Smooth muscle cell (in vitro differentiated cells): ENCODE measurements around the gene WDR86. TPM values are rescaled to one million over a fixed set of nuclear protein-coding genes. Genes with fewer than 3 reads are reported as not detected.

Experiments
- DNase-seq: peaks from one replicate; lab custom pipeline; 2025; ENCODE audit not compliant: unreplicated experiment; lab: John Stamatoyannopoulos, UW
- H2AFZ ChIP-seq: fragments of 200-600 bp; sonication (generic); 2 replicates; pipeline ENCODE4 v1.6.0; 2016; ENCODE audit warnings: antibody characterized with exemption, low read depth, mild to moderate bottlenecking
- H3F3A ChIP-seq: fragments of 200-600 bp; sonication (generic); 2 replicates; pipeline ENCODE4 v1.6.0; 2017; ENCODE audit warnings: antibody characterized with exemption, low read depth
- H3K27ac ChIP-seq: fragments of 200-600 bp; sonication (generic); 2 replicates; pipeline ENCODE4 v1.5.1; 2016; ENCODE audit warnings: low read depth, mild to moderate bottlenecking
- H3K27me3 ChIP-seq: fragments of 200-600 bp; sonication (generic); 2 replicates; pipeline ENCODE4 v1.6.1; 2016; ENCODE audit warnings: low read depth, mild to moderate bottlenecking
- H3K36me3 ChIP-seq: fragments of 200-600 bp; sonication (generic); 2 replicates; pipeline ENCODE4 v1.5.1; 2016; ENCODE audit warnings: low read depth
- H3K4me1 ChIP-seq: fragments of 200-600 bp; sonication (generic); 2 replicates; pipeline ENCODE4 v1.5.1; 2016; ENCODE audit warnings: low read depth
- H3K4me2 ChIP-seq: fragments of 200-600 bp; sonication (generic); 2 replicates; pipeline ENCODE4 v1.6.0; 2016; ENCODE audit warnings: mild to moderate bottlenecking
- H3K4me3 ChIP-seq: fragments of 200-600 bp; sonication (generic); 2 replicates; pipeline ENCODE4 v1.5.1; 2016; ENCODE audit warnings: mild to moderate bottlenecking
- H3K79me2 ChIP-seq: fragments of 200-600 bp; sonication (generic); 2 replicates; pipeline ENCODE4 v1.6.0; 2016; ENCODE audit warnings: low read depth, mild to moderate bottlenecking
- H3K9ac ChIP-seq: fragments of 200-600 bp; sonication (generic); 2 replicates; pipeline ENCODE4 v1.6.0; 2016; ENCODE audit warnings: low read depth
- H3K9me3 ChIP-seq: fragments of 200-600 bp; sonication (generic); replicated peaks from 2 replicates; pipeline ENCODE4 v1.5.1; 2016; ENCODE audit warnings: low read depth
- H4K20me1 ChIP-seq: fragments of 200-600 bp; sonication (generic); 2 replicates; pipeline ENCODE4 v1.6.0; 2016; ENCODE audit warnings: low read depth
- CTCF ChIP-seq: fragments of 200-600 bp; sonication (generic); IDR thresholded peaks from 2 replicates; pipeline ENCODE4 v1.5.1; 2017; ENCODE audit warnings: borderline replicate concordance, mild to moderate bottlenecking, antibody characterized with exemption; ENCODE audit not compliant: insufficient read depth, poor library complexity, severe bottlenecking
- WGBS: methylation state at CpG from one replicate; pipeline ENCODE4 v1.1.7; 2016; ENCODE audit warnings: low lambda C conversion rate; 5-methylcytosine and 5-hydroxymethylcytosine counted together
- polyA plus RNA-seq: library from polyadenylated mRNA; unstranded; fragments of >200 nt; fragmentation: Nextera tagmentation; extraction: Ambion mirVana; gene quantifications from 2 replicates; pipeline ENCODE4 v1.2.1, GENCODE V29; 2016
- total RNA-seq: library from RNA; depleted of rRNA; stranded (reverse); fragments of >200 nt; gene quantifications from 2 replicates; pipeline ENCODE4 v1.2.3, GENCODE V29; 2014

WDR86 gene
- total and polyA plus RNA-seq, 2 experiments from 2014 or later, result 1.3 to 4.1 TPM

- Histone ChIP-seq H3K36me3 (no peaks in the 10 kb centered on the region), H3K4me2 (no peak overlapping the region), H4K20me1 (peaks cover 22% of the 10 kb centered on the region), H2AFZ (no peak overlapping the region), H3K4me3 (no peak overlapping the region), H3K27me3 (no peaks in the 10 kb centered on the region), H3K79me2 (no peaks in the 10 kb centered on the region), H3K9me3 (no peaks in the 10 kb centered on the region), H3K27ac (no peak overlapping the region), H3K4me1 (no peaks in the 10 kb centered on the region), H3K9ac (no peak overlapping the region), H3F3A (no peaks in the 10 kb centered on the region)
- WGBS, result 73% methylated on average over 8 of the region's 8 CpGs
- no peak for DNase-seq
- TF ChIP-seq CTCF, result peak; percentile 3
Observed at GRCh38 chr7:151351027-151351426, 58.8 kb downstream of the WDR86 start.

DNA sequence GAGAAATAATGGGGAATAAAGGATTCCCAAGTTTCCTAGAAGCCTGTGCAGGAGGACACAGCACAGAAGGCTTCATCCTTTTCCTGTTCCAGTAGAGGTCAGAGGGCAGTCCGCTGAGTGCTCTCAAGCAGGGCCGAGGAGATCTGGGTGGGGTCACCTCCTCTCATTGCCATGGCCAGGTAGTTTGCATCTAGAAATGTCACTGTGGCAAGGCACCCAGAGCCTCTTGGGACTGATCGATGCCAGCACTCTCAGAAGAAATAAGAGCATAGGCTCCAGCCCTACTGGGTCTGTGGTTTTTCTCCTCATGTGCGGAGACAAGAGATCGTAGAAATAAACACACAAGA lies 60.4 kb downstream of the WDR86 start:
- Histone ChIP-seq H3K4me3 (no peak overlapping the region), H3K79me2 (no peaks in the 10 kb centered on the region), H3K4me2 (no peak overlapping the region), H4K20me1 (peaks cover 19% of the 10 kb centered on the region), H3K4me1 (no peaks in the 10 kb centered on the region), H3K27ac (no peak overlapping the region), H3K9ac (no peak overlapping the region), H3K27me3 (no peaks in the 10 kb centered on the region), H3K36me3 (no peaks in the 10 kb centered on the region), H2AFZ (no peak overlapping the region), H3F3A (no peaks in the 10 kb centered on the region), H3K9me3 (no peaks in the 10 kb centered on the region)
- no peak for DNase-seq
- no peak for TF ChIP-seq CTCF
- WGBS, result 94% methylated on average over 5 of the region's 5 CpGs

DNA sequence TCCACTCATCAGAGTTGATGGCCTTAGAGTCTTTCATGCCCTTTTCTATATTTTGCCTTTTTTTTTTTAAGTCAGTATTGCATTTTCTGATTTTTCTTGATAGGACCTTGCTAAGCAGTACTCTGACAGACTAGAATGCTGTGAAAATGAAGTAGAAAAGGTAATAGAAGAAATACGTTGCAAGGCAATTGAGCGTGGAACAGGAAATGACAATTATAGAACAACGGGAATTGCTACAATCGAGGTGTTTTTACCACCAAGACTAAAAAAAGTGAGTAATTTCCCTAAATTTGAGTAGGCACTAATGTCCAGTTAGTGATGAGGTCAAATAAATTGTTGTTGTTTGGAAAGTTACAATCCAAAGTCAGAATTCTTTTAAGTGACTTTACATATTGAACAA lies 60.9 kb downstream of the WDR86 start:
- 95% methylated on average over 4 of the region's 4 CpGs for whole genome bisulfite sequencing
- TF ChIP-seq CTCF, result no peak
- DNase-seq, result no peak
- no peaks in the 10 kb centered on the region for H3K79me2 ChIP-seq
- H3K9me3 ChIP-seq, result no peaks in the 10 kb centered on the region
- H3K27me3 ChIP-seq, result no peaks in the 10 kb centered on the region
- no peaks in the 10 kb centered on the region for H3K4me1 ChIP-seq
- H3F3A ChIP-seq, result no peaks in the 10 kb centered on the region
- H3K36me3 ChIP-seq, result no peaks in the 10 kb centered on the region
- H3K4me2 ChIP-seq, result no peak overlapping the region
- H4K20me1 ChIP-seq, result peaks cover 19% of the 10 kb centered on the region
- no peak overlapping the region for H2AFZ ChIP-seq
- no peak overlapping the region for H3K9ac ChIP-seq
- no peak overlapping the region for H3K4me3 ChIP-seq
- H3K27ac ChIP-seq, result no peak overlapping the region

DNA sequence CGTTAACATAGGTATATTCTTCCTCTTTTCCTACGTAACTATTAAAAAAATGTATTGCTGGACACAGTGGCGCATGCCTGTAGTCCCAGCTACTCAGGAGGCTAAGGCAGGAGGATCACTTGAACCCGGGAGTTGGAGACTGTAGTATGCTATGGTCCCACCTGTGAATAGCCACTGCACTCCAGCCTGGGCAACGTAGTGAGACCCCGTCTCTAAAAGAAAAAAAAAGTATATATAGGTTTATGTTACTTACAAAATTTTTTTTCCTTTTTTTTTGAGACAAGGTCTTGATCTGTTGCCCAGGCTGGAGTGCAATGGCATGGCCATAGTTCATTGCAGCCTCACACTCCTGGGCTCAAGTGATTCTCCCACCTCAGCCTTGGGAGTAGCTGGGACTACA lies 62.6 kb downstream of the WDR86 start:
- no peaks in the 10 kb centered on the region for H3K27me3 ChIP-seq
- H3K4me3 ChIP-seq, result no peak overlapping the region
- H3K79me2 ChIP-seq, result peaks cover 15% of the 10 kb centered on the region
- peaks cover 8% of the 10 kb centered on the region for H3K4me1 ChIP-seq
- peaks cover under 1% of the 10 kb centered on the region for H3F3A ChIP-seq
- peaks cover 19% of the 10 kb centered on the region for H4K20me1 ChIP-seq
- no peak overlapping the region for H2AFZ ChIP-seq
- no peaks in the 10 kb centered on the region for H3K36me3 ChIP-seq
- H3K4me2 ChIP-seq, result no peak overlapping the region
- over 99% methylated on average over 6 of the region's 6 CpGs for WGBS
- no peaks in the 10 kb centered on the region for H3K9me3 ChIP-seq
- H3K27ac ChIP-seq, result no peak overlapping the region
- no peak for TF ChIP-seq CTCF
- DNase-seq, result no peak
- no peak overlapping the region for H3K9ac ChIP-seq
